HG02798 (cell line): ENCODE data around the gene CBLB.

Experiments
- ATAC-seq: cut with Tn5 transposase; IDR thresholded peaks from one replicate; pipeline ENCODE4 v1.9.1; 2021; ENCODE audit warnings: mild to moderate bottlenecking; ENCODE audit not compliant: unreplicated experiment, poor library complexity

Gene CBLB

GRCh38 chr3:105719791-105720190 is 149.0 kb downstream of the CBLB start:
- no peak for ATAC-seq

GRCh38 chr3:105715372-105715771 is 153.4 kb downstream of the CBLB start:
- no peak for ATAC-seq

GRCh38 chr3:105714453-105714852 is 154.4 kb downstream of the CBLB start:
- no peak for ATAC-seq

- no peak for ATAC-seq
These were observed 159.8 kb downstream of the CBLB start for GRCh38 chr3:105708980-105709379.

- ATAC-seq, result no peak
These were observed 161.8 kb downstream of the CBLB start for GRCh38 chr3:105707009-105707408.

GRCh38 chr3:105704726-105705410 is 163.9 kb downstream of the CBLB start:
- no peak for ATAC-seq

- no peak for ATAC-seq
These were observed 168.2 kb downstream of the CBLB start for GRCh38 chr3:105700575-105700974.

GRCh38 chr3:105691633-105692032 is 177.2 kb downstream of the CBLB start:
- ATAC-seq, result no peak

GRCh38 chr3:105691053-105691452 is 177.8 kb downstream of the CBLB start:
- ATAC-seq, result no peak

- no peak for ATAC-seq
These were observed 180.0 kb downstream of the CBLB start for GRCh38 chr3:105688821-105689220.

GRCh38 chr3:105686278-105686897 is 182.4 kb downstream of the CBLB start:
- ATAC-seq, result no peak

- no peak for ATAC-seq
These were observed 188.9 kb downstream of the CBLB start for GRCh38 chr3:105679951-105680350.

GRCh38 chr3:105678017-105678416 is 190.8 kb downstream of the CBLB start:
- no peak for ATAC-seq

- no peak for ATAC-seq
These were observed 192.1 kb downstream of the CBLB start for GRCh38 chr3:105676621-105677300.

- no peak for ATAC-seq
These were observed 194.3 kb downstream of the CBLB start for GRCh38 chr3:105674437-105675065.

GRCh38 chr3:105672996-105673395 is 195.8 kb downstream of the CBLB start:
- ATAC-seq, result no peak

- no peak for ATAC-seq
These were observed 206.5 kb downstream of the CBLB start for GRCh38 chr3:105662306-105662705.

GRCh38 chr3:105661461-105661860 is 207.4 kb downstream of the CBLB start:
- no peak for ATAC-seq

- no peak for ATAC-seq
These were observed 211.9 kb downstream of the CBLB start for GRCh38 chr3:105656651-105657504.

GRCh38 chr3:105653868-105654267 is 214.9 kb downstream of the CBLB start:
- no peak for ATAC-seq
